HFF-Myc (cell line): ENCODE data around the gene CCR6.

ENCODE experiments used
- DNase-seq: peaks from one replicate; pipeline ENCODE4 v3.0.0-alpha.2; 2011; ENCODE audit warnings: low read depth; ENCODE audit errors: extremely low read depth
- H3K4me3 ChIP-seq: replicated peaks from 2 replicates; pipeline ENCODE4 v1.5.1; 2011; ENCODE audit warnings: low read depth, mild to moderate bottlenecking, control low read depth, low read length
- TF ChIP-seq, protein P1 (sequence below): IDR thresholded peaks from 2 replicates; pipeline ENCODE4 v1.5.1; 2012; ENCODE audit warnings: mild to moderate bottlenecking, low read depth, low read length, control low read depth; ENCODE audit errors: missing control alignments

CCR6 gene

DNA sequence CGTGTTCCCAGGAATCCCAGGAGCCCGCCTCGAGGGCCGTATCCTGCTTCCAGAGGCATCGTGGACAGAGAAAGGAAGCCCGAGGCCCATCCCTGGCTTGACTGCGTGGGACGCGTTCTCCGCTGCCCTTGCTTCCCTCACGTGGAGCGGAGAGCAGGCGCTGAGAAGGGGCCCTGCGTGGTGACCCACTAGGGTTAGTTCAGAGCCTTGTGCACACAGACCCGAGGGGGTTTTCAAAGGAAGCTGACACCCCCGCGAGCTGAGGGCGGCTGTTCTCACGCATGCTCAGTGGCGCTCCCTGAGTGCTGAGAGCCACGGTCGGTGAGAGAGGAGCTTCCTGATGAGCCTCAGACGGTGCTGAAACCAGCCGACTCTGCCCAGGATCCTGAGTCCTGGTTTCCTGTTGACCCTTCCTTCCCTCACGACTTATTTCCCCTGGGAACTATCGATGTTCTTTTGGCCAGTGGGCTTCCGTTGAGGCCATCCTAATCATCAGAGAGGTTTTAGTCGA is 28.9 kb upstream of the CCR6 start:
- TF ChIP-seq, protein P1, sequence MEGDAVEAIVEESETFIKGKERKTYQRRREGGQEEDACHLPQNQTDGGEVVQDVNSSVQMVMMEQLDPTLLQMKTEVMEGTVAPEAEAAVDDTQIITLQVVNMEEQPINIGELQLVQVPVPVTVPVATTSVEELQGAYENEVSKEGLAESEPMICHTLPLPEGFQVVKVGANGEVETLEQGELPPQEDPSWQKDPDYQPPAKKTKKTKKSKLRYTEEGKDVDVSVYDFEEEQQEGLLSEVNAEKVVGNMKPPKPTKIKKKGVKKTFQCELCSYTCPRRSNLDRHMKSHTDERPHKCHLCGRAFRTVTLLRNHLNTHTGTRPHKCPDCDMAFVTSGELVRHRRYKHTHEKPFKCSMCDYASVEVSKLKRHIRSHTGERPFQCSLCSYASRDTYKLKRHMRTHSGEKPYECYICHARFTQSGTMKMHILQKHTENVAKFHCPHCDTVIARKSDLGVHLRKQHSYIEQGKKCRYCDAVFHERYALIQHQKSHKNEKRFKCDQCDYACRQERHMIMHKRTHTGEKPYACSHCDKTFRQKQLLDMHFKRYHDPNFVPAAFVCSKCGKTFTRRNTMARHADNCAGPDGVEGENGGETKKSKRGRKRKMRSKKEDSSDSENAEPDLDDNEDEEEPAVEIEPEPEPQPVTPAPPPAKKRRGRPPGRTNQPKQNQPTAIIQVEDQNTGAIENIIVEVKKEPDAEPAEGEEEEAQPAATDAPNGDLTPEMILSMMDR = no peak
- no peak for DNase-seq
- H3K4me3 ChIP-seq = no peak overlapping the region

DNA sequence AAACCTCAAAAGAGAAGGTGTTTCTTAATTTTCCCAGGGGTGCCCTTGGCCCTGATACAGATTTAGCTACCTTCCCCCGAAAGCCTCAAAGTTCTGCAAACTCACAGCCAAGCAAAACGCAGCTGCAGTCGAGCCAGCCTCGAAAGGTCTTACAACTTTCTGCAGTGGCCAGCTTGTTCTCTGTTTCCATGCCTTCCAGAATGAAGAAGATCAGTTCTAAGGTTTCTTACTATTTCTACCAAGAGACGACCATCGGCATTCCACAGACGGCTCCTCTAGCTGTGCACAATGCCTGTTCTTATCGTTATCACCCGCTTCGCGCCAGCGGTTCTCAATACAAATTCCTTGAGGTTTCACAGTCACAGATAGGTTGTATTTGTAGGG is 28.5 kb upstream of the CCR6 start:
- H3K4me3 ChIP-seq = no peak overlapping the region
- DNase-seq = no peak
- TF ChIP-seq, protein P1 = no peak

DNA sequence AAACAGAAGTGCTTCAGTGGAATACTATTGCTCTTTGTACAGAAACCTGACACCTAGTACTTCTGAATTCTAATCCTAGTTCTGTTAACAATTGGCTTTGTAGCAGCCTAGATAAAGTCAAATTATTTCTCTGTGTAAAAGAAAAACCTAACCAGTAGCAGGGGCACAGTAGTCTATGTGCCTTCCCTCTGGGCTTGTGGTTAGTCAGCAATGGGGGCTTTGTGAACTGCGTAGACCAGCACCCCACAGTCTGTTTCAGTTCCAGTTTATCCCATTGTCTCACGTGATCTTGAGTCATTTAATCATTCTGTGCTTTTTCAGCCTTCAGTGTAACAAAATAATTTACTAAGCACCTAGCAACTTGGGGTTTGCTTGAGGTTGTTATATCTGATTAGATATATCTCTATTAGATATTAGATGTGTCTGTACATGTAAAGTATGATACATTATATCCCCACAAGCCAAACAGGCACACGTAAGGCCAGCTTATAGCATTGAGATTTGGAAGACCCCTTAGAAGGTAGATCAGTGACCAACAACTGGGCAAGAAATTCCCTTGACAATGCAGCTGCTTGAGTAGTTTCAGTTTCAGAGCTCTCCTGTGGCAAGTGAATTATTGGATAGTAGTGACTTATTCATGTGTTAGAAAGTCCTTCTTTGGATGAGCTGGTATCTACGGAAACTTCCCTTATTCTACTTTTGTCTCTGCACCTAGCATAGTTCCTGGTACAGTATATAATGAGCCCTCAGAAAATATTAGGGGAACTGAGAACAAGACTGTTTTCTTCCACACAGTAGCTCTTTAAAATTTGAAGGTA is 27.9 kb upstream of the CCR6 start:
- DNase-seq = no peak
- TF ChIP-seq, protein P1 = no peak
- no peak overlapping the region for H3K4me3 ChIP-seq

DNA sequence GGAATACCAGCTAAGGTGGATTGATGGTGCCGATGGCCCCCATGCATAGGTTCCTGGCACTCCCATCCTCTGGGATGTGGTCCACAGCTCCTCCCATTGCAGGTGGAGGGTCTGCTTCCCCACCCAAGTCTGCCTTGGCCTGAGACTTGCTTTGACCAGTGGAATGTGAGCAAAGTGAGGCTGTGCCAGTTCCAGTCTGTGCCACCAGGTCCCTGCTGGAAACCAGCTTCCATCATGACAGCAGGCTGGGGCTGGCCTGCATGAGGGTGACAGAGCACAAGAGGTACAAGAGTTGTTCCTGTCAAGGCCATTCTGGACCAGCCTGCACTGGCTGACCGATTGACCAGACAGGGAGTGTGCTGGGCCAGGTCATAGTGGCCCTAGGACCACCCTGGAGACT is 27.0 kb upstream of the CCR6 start:
- TF ChIP-seq, protein P1 = no peak
- no peak overlapping the region for H3K4me3 ChIP-seq
- DNase-seq = no peak

DNA sequence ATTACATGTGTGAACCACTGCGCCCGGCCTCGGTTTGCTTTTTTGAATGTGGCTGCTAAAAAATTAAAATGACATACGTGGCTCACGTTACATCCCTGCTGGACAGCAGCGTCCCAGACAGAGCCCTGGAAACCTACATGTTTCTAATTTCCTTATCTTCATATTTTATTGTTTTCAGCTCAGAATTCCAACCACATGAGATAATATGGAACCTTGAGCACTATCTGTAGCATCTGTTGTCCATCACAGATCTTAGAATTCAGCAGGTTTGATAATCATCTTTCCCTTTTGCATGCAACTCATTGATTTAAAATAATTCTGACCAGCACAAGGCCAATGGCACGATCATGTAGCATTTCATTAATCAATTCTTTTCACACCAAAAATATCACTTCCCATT is 25.9 kb upstream of the CCR6 start:
- TF ChIP-seq, protein P1 = no peak
- DNase-seq = no peak
- H3K4me3 ChIP-seq = no peak overlapping the region

DNA sequence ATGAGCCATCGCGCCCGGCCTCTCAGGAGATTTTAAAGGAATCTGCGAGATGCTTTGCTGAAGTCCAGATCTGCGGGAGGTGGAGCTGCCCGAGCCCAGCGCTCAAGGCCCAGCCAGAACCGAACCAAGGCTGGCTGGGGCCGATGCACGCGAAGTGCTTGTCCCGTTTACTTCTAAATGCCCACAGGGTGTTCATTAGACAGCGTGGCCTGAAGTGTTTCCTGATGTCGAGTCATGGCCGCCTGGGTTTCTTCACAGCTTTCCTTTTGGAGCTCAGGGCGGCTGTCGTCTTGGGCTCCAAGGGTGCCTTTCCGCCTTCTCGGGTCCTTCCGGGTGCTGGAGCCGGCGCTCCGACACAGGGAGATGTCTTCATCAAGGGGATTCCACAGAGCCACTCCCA is 25.1 kb upstream of the CCR6 start:
- no peak overlapping the region for H3K4me3 ChIP-seq
- TF ChIP-seq, protein P1 = no peak
- no peak for DNase-seq
